GM21381 (cell line): Measurements from ENCODE around the gene HLA-DMA.
A peak's percentile ranks its signal among the peaks of the same experiment; 100 is the strongest.

Experiments used
- ATAC-seq: cut with Tn5 transposase; IDR thresholded peaks from one replicate; pipeline ENCODE4 v1.9.1; 2021; ENCODE audit warnings: mild to moderate bottlenecking, moderate library complexity; ENCODE audit not compliant: unreplicated experiment

The HLA-DMA gene

GRCh38 chr6:32952817-32953739 is at the start of gene HLA-DMA:
TSS of gene HLA-DMA (minus strand) at chr6:32953097. CDS start at chr6:32953036, 61 bp downstream.
- ATAC-seq = peak; percentile 89

- ATAC-seq = no peak
Measured at GRCh38 chr6:33001685-33002084, 48.8 kb upstream of the HLA-DMA start.

GRCh38 chr6:33000055-33000454 is 47.2 kb upstream of the HLA-DMA start:
- ATAC-seq = no peak

- ATAC-seq = no peak
Measured at GRCh38 chr6:32995448-32995847, 42.6 kb upstream of the HLA-DMA start.

- no peak for ATAC-seq
Measured at GRCh38 chr6:32993363-32993973, 40.6 kb upstream of the HLA-DMA start.

GRCh38 chr6:32991972-32992371 is 39.1 kb upstream of the HLA-DMA start:
- no peak for ATAC-seq

GRCh38 chr6:32989368-32989767 is 36.5 kb upstream of the HLA-DMA start:
- no peak for ATAC-seq

GRCh38 chr6:32984622-32985389 is 31.9 kb upstream of the HLA-DMA start:
- peak; percentile 61 for ATAC-seq

GRCh38 chr6:32983964-32984621 is 31.2 kb upstream of the HLA-DMA start:
- ATAC-seq = peak; percentile 12

GRCh38 chr6:32983493-32983848 is 30.6 kb upstream of the HLA-DMA start:
- no peak for ATAC-seq

GRCh38 chr6:32982702-32983492 is 30.0 kb upstream of the HLA-DMA start:
- ATAC-seq = no peak

- no peak for ATAC-seq
Measured at GRCh38 chr6:32982084-32982701, 29.3 kb upstream of the HLA-DMA start.

GRCh38 chr6:32980488-32981038 is 27.7 kb upstream of the HLA-DMA start:
- no peak for ATAC-seq

- ATAC-seq = no peak
Measured at GRCh38 chr6:32979720-32980487, 27.0 kb upstream of the HLA-DMA start.

- ATAC-seq = no peak
Measured at GRCh38 chr6:32977953-32978324, 25.0 kb upstream of the HLA-DMA start.

- no peak for ATAC-seq
Measured at GRCh38 chr6:32977272-32977952, 24.5 kb upstream of the HLA-DMA start.

- no peak for ATAC-seq
Measured at GRCh38 chr6:32976334-32977069, 23.6 kb upstream of the HLA-DMA start.
